ENCODE measurements around the gene RNF207. TPM values are rescaled to one million over a fixed set of nuclear protein-coding genes. Genes with fewer than 3 reads are reported as not detected.

RNF207 gene
- polyA plus RNA-seq, 6 donors from 2014 or later: 0.12 to 0.61 (median 0.26) TPM; not detected in 2

- Mint-ChIP-seq H3K36me3 (no peaks in the 10 kb centered on the region), H3K4me3 (no peak overlapping the region), H3K9me3 (no peaks in the 10 kb centered on the region), H3K4me1 (peaks cover 0 to 8% (median 4%) of the 10 kb centered on the region in 3 donors), H3K27ac (no peak overlapping the region), H3K27me3 (peaks cover 0 to 20% (median 20%) of the 10 kb centered on the region in 3 donors)
- ATAC-seq (ENCODE audit: low read depth in 2 of 2) (no peak), DNase-seq (no peak)
Measured at GRCh38 chr1:6266641-6267040, 60.7 kb downstream of the RNF207 start.

- H3K4me1 Mint-ChIP-seq: no peaks in the 10 kb centered on the region
- H3K9me3 Mint-ChIP-seq: no peaks in the 10 kb centered on the region
- no peaks in the 10 kb centered on the region for H3K36me3 Mint-ChIP-seq
- ATAC-seq (ENCODE audit: low read depth in 2 of 2) (no peak), DNase-seq (no peak)
- no peak overlapping the region for H3K4me3 Mint-ChIP-seq
- peak overlapping the region in 2 of 6 donors; percentile 37 to 55 for H3K27ac Mint-ChIP-seq
- peaks cover 0 to 9% (median 8%) of the 10 kb centered on the region in 3 donors for H3K27me3 Mint-ChIP-seq
Measured at GRCh38 chr1:6267686-6268322, 61.9 kb downstream of the RNF207 start.

DNA sequence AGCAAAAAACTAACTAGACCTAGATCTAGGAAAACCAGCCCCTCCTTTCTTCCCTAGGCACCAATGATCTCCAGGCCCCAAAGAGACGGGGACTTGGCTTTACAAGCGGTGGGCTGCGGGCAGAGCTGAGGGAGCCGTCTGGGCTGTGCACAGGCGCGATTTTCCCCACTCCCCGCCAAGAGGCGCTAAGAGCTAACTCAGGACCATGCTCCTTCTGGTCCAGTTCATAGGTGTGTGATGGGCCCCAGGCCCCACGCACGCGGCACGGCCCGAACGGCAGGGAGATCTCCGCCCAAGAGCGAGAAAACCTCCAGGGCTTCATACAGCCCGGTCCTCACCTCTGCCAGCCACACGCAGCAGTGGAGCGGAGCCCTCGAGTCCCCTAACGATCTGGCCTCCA lies 62.5 kb downstream of the RNF207 start:
- Mint-ChIP-seq H3K4me1 (no peaks in the 10 kb centered on the region), H3K27me3 (peaks cover 0 to 7% (median 6%) of the 10 kb centered on the region in 3 donors), H3K9me3 (no peaks in the 10 kb centered on the region), H3K4me3 (no peak overlapping the region), H3K36me3 (no peaks in the 10 kb centered on the region), H3K27ac (no peak overlapping the region)
- DNase-seq (no peak), ATAC-seq (ENCODE audit: low read depth in 2 of 2) (no peak)

- H3K27ac Mint-ChIP-seq: peak overlapping the region in 1 of 6 donors; percentile 54
- no peak for DNase-seq
- H3K4me3 Mint-ChIP-seq: no peak overlapping the region
- H3K27me3 Mint-ChIP-seq: no peaks in the 10 kb centered on the region
- ATAC-seq (ENCODE audit: low read depth in 2 of 2): no peak
- no peaks in the 10 kb centered on the region for H3K36me3 Mint-ChIP-seq
- no peaks in the 10 kb centered on the region for H3K9me3 Mint-ChIP-seq
- H3K4me1 Mint-ChIP-seq: no peaks in the 10 kb centered on the region
Measured at GRCh38 chr1:6269296-6269695, 63.4 kb downstream of the RNF207 start.

GRCh38 chr1:6269720-6270400 lies 63.9 kb downstream of the RNF207 start:
- H3K9me3 Mint-ChIP-seq: no peaks in the 10 kb centered on the region
- H3K4me3 Mint-ChIP-seq: no peak overlapping the region
- DNase-seq (no peak), ATAC-seq (ENCODE audit: low read depth in 2 of 2) (no peak)
- no peaks in the 10 kb centered on the region for H3K4me1 Mint-ChIP-seq
- H3K27me3 Mint-ChIP-seq: no peaks in the 10 kb centered on the region
- no peak overlapping the region for H3K27ac Mint-ChIP-seq
- H3K36me3 Mint-ChIP-seq: no peaks in the 10 kb centered on the region

DNA sequence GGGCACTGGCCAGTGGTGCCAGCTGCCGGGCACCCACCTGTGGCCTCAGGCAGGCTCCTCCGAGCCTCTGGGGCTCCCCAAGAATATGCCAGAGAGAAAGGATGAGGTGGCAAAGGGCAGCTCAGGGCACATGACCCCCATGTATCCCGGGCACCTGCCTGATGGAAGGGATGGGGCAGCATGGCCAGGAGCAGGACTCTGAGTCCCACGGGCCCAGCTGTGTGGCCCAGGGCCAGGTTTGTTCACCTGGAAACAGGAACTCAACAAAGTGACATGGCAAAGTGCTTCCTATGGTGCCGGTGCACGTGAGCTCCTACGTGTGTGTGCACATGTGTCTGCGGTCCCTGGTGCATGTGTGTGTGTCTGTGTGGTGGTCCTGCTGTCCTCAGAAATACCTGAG lies 64.5 kb downstream of the RNF207 start:
- ATAC-seq (ENCODE audit: low read depth in 2 of 2): no peak
- no peaks in the 10 kb centered on the region for H3K9me3 Mint-ChIP-seq
- H3K4me3 Mint-ChIP-seq: no peak overlapping the region
- H3K36me3 Mint-ChIP-seq: no peaks in the 10 kb centered on the region
- no peak overlapping the region for H3K27ac Mint-ChIP-seq
- DNase-seq: no peak
- H3K4me1 Mint-ChIP-seq: no peaks in the 10 kb centered on the region
- no peaks in the 10 kb centered on the region for H3K27me3 Mint-ChIP-seq

Other genes starting within 250 kb of the RNF207 start
- 1 to 10 TPM in 2 of 6 donors, under 1 TPM in 3, not detected in 1; 0.51 to 1.1 (median 0.68) TPM for gene NPHP4, start 213.7 kb upstream of the RNF207 start, polyA plus RNA-seq (ENCODE audit: low read depth in 6 of 6)
- 10 to 100 TPM; 10.2 to 16.8 (median 13.9) TPM for gene KCNAB2, start 160.2 kb upstream of the RNF207 start, polyA plus RNA-seq (ENCODE audit: low read depth in 6 of 6)
- gene CHD5, start 25.8 kb upstream of the RNF207 start, polyA plus RNA-seq (ENCODE audit: low read depth in 6 of 6): not detected
- 100 to 1,000 TPM; 148 to 237 (median 187) TPM for gene RPL22, start 6.5 kb upstream of the RNF207 start, polyA plus RNA-seq (ENCODE audit: low read depth in 6 of 6)
- gene ICMT, start 29.8 kb downstream of the RNF207 start, polyA plus RNA-seq (ENCODE audit: low read depth in 6 of 6): 10 to 100 TPM in 4 of 6 donors, 1 to 10 TPM in 2; 5.4 to 16.2 (median 11.6) TPM
- gene HES3, start 38.1 kb downstream of the RNF207 start, polyA plus RNA-seq (ENCODE audit: low read depth in 6 of 6): not detected
- not detected for gene GPR153, start 55.0 kb downstream of the RNF207 start, polyA plus RNA-seq (ENCODE audit: low read depth in 6 of 6)
- 1 to 10 TPM; 1.8 to 3.7 (median 2.9) TPM for gene ACOT7, start 187.6 kb downstream of the RNF207 start, polyA plus RNA-seq (ENCODE audit: low read depth in 6 of 6)
- gene HES2, start 213.8 kb downstream of the RNF207 start, polyA plus RNA-seq (ENCODE audit: low read depth in 6 of 6): not detected
- gene ESPN, start 218.7 kb downstream of the RNF207 start, polyA plus RNA-seq (ENCODE audit: low read depth in 6 of 6): not detected